Osteocyte (in vitro differentiated cells): ENCODE results near the gene ACSF3. TPM values are rescaled to one million over a fixed set of nuclear protein-coding genes. Genes with fewer than 3 reads are reported as not detected.

Experiments
- DNase-seq: peaks from one replicate; pipeline ENCODE4 v3.0.0; 2021; ENCODE audit warnings: mixed read lengths; ENCODE audit not compliant: unreplicated experiment; ENCODE audit errors: extremely low spot score
- H3K27ac Mint-ChIP-seq: one replicate; pipeline ENCODE4 v1.8.0; 2021; ENCODE audit warnings: mild to moderate bottlenecking, mixed read lengths; ENCODE audit not compliant: unreplicated experiment
- H3K27me3 Mint-ChIP-seq: one replicate; pipeline ENCODE4 v1.8.0; 2021; ENCODE audit warnings: mixed read lengths; ENCODE audit not compliant: unreplicated experiment
- H3K36me3 Mint-ChIP-seq: one replicate; pipeline ENCODE4 v1.8.0; 2021; ENCODE audit warnings: mixed read lengths; ENCODE audit not compliant: unreplicated experiment
- H3K4me1 Mint-ChIP-seq: one replicate; pipeline ENCODE4 v1.8.0; 2021; ENCODE audit warnings: mixed read lengths; ENCODE audit not compliant: unreplicated experiment
- H3K4me3 Mint-ChIP-seq: one replicate; pipeline ENCODE4 v1.8.0; 2021; ENCODE audit warnings: mild to moderate bottlenecking, moderate library complexity, mixed read lengths; ENCODE audit not compliant: unreplicated experiment
- H3K9me3 Mint-ChIP-seq: one replicate; pipeline ENCODE4 v1.8.0; 2021; ENCODE audit warnings: mixed read lengths; ENCODE audit not compliant: unreplicated experiment
- total RNA-seq: library from RNA; stranded (reverse); gene quantifications from 2 replicates; pipeline ENCODE4 v1.2.1, GENCODE V29; 2021
- TF ChIP-seq, protein P1 (sequence below): fragments of 200-600 bp; sonication (generic); IDR thresholded peaks from 2 replicates; pipeline ENCODE4 v1.5.0; 2021; ENCODE audit warnings: antibody characterized with exemption, mild to moderate bottlenecking, moderate library complexity

The ACSF3 gene
- total RNA-seq, 1 donor from 2014 or later, result 33.5 TPM

DNA sequence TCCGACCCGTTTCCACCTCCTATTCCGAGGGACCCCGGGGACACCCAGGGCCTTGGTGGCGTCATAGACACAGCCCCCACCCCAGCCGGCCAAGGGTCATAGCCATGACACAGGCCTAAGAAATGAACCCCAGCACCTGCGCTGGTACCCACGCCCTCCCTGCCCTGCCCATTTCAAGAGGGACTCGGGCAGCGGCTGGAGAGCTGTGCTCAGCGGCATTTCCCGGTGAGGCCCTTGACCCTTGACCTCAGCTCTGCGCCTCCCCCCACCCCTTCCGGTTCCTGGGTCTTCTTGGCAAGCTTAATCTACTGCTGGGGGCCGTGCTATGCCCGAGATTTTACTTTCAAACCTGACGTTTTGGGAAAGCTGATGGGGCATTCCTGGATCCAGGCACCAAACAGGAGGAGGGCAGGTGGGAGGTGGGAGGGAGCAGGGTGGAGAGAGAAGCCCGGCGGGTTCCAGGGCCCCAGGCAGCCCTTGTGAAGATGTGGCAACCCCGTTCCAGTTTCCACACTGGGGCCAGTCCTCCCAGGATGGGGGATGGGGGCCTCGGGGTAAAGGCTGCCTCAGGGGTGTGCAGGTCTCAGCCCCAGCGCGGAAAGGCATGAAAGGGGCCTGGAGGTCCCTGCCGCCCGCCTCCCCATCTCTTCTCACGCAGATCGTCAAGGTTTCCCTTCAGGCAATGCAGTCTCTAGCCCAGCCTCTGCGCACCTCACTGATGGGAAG is 106.6 kb downstream of the ACSF3 start, which contains the start of gene SLC22A31:
Gene SLC22A31 (minus strand): TSS at position 414 of the 726 bp plus-strand sequence. CDS start 36 bp downstream, at position 378.
- Mint-ChIP-seq H3K9me3 (no peaks in the 10 kb centered on the region), H3K4me3 (peak within 1 kb of the TSS; percentile 47), H3K36me3 (no peaks in the 10 kb centered on the region), H3K4me1 (peaks cover 6% of the 10 kb centered on the region), H3K27ac (no peak within 1 kb of the TSS), H3K27me3 (peaks cover 41% of the 10 kb centered on the region)
- TF ChIP-seq, protein P1, sequence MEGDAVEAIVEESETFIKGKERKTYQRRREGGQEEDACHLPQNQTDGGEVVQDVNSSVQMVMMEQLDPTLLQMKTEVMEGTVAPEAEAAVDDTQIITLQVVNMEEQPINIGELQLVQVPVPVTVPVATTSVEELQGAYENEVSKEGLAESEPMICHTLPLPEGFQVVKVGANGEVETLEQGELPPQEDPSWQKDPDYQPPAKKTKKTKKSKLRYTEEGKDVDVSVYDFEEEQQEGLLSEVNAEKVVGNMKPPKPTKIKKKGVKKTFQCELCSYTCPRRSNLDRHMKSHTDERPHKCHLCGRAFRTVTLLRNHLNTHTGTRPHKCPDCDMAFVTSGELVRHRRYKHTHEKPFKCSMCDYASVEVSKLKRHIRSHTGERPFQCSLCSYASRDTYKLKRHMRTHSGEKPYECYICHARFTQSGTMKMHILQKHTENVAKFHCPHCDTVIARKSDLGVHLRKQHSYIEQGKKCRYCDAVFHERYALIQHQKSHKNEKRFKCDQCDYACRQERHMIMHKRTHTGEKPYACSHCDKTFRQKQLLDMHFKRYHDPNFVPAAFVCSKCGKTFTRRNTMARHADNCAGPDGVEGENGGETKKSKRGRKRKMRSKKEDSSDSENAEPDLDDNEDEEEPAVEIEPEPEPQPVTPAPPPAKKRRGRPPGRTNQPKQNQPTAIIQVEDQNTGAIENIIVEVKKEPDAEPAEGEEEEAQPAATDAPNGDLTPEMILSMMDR, result no peak
- no peak for DNase-seq

DNA sequence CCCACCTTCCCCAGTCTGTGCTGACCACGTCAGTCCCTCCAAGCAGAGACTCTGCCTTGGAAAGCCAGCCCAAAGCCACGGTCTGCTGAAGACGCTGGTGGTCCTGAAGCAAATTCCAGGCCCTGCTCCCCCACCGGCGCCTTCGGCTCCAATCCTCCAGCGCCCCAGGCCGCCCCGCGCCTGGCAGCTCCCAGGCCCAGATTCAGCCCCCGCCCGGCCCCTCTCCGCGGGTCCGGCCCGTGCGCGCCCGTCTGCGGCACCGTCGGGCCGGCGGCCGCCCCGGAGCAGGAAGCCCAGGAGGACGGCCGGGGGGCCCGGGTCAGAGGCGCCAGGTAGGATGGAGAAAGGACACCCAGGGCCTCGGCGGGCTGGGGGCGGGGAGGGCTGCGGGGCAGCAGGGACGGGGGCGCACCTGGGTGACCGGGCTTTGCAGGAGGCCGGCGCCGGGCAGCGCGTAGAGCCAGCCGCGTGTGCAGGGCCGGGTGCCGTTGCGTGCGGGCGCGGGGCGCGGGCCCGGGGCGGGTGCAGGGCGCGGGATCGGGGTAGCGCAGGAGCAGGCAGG is 107.3 kb downstream of the ACSF3 start:
- peaks cover 6% of the 10 kb centered on the region for H3K4me1 Mint-ChIP-seq
- no peaks in the 10 kb centered on the region for H3K36me3 Mint-ChIP-seq
- TF ChIP-seq, protein P1, result no peak
- no peak for DNase-seq
- H3K27me3 Mint-ChIP-seq, result peaks cover 41% of the 10 kb centered on the region
- no peak overlapping the region for H3K27ac Mint-ChIP-seq
- H3K9me3 Mint-ChIP-seq, result no peaks in the 10 kb centered on the region
- peak overlapping the region; percentile 47 for H3K4me3 Mint-ChIP-seq

DNA sequence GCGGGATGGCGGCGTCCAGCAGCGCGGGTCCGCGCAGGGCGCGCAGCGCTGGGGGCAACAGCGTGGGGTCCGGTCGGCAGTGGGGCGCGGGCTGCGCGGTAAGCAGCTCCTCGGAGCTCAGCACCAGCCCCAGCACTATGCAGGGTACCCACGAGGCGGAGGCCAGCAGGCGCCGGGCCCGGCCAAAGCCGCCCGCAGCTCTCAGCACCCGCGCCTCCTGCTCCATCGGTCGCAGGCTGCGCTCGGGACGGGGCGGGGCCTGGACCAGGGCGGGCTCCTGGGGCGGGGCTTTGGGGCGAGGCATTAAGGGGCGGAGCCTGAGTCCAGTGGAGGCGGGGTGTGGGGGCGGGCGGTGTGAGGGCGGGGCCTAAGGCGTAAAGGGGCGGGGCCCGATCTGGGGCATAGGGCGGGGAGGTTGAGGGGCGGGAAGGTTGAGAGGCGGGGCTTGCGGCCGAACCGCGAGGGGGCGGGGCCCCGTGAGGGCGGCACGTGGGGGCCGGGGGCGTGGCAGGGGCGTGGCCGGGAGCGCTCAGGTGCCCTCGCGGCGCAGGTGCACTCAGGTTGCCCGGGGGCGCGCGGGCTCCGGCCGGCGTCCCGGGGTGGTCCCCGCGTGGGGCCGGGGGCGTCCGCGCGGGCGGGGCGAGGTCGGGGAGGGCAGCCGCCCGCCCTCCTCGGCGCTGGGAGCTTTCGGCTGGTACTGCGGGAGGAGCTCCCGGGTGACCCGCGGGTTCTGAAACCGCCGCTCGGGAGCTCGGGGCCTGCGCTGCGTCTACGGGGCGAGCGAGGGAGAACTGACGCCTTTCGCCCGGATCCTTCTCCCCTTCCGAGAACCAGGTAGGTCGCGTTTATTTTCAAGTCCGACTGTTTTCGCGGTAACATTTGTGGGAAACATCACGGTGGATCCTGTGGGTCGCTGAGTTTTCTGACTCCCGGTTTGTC is 108.1 kb downstream of the ACSF3 start:
- peaks cover 41% of the 10 kb centered on the region for H3K27me3 Mint-ChIP-seq
- no peaks in the 10 kb centered on the region for H3K9me3 Mint-ChIP-seq

DNA sequence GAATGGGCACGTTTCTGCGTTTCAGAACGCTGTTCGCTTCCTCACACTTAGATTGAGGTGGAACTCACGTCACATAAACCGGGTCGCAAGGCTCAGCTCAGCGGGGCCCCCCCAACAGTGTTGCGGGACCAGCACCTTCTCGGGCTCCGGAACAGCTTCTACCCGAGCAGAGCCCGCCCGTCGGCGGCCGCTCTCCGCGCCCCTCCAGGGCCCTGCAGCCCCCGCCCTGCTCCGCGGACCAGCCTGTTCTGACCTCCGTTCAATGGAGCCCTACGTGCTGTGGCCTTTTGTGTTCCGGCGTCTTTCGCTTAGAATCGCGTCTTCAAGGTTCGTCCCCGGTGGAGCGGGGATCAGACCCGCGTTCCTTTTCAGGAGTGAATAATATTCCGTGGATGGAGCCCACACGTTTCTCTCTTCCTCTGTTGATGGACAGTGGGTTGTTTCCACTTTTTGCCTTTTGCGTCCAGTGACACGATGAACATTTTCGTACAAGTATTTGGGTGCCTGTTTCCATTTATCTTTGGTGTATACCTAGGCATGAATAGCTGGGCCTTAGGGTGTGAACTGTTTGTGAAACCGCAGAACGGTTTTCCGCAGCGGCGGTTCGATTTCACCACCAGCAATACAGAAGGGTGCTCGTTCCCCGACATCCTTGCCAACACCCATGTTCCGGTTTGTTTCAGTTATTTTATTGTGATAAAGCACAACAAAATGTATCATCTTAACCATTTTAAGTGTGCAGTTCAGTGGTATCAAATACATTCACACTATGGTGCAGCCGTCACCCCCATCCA is 109.0 kb downstream of the ACSF3 start:
- Mint-ChIP-seq H3K4me3 (peak overlapping the region; percentile 47), H3K27ac (no peak overlapping the region), H3K27me3 (peaks cover 46% of the 10 kb centered on the region), H3K9me3 (no peaks in the 10 kb centered on the region), H3K36me3 (no peaks in the 10 kb centered on the region), H3K4me1 (peaks cover 6% of the 10 kb centered on the region)
- DNase-seq, result no peak
- TF ChIP-seq, protein P1, result no peak

More for the DNA sequence above, 108.1 kb downstream of the ACSF3 start:
- no peak for DNase-seq
- no peaks in the 10 kb centered on the region for H3K36me3 Mint-ChIP-seq
- H3K27ac Mint-ChIP-seq, result no peak overlapping the region
- peaks cover 6% of the 10 kb centered on the region for H3K4me1 Mint-ChIP-seq
- peak overlapping the region; percentile 47 for H3K4me3 Mint-ChIP-seq
- TF ChIP-seq, protein P1, result no peak

Other genes with a start within 250 kb of the ACSF3 start
- 47.0 and 51.5 TPM in 2 replicates for gene GALNS, start 236.9 kb upstream of the ACSF3 start, total RNA-seq
- 71.7 and 74.0 TPM in 2 replicates for gene TRAPPC2L, start 236.7 kb upstream of the ACSF3 start, total RNA-seq
- gene PABPN1L, start 227.2 kb upstream of the ACSF3 start, total RNA-seq, result not detected in 2 replicates
- gene CBFA2T3, start 116.6 kb upstream of the ACSF3 start, total RNA-seq, result not detected in 2 replicates
- gene CDH15, start 77.9 kb downstream of the ACSF3 start, total RNA-seq, result 0.13 and 0.35 TPM in 2 replicates
- gene SLC22A31, start 106.7 kb downstream of the ACSF3 start, total RNA-seq, result not detected in 2 replicates
- gene ZNF778, start 123.9 kb downstream of the ACSF3 start, total RNA-seq, result 8.6 and 10.5 TPM in 2 replicates